ENCODE measurements around the gene GPC6. TPM values are rescaled to one million over a fixed set of nuclear protein-coding genes. Genes with fewer than 3 reads are reported as not detected.

The GPC6 gene
- total RNA-seq, 1 donor from 2014 or later: 0.96 TPM

DNA sequence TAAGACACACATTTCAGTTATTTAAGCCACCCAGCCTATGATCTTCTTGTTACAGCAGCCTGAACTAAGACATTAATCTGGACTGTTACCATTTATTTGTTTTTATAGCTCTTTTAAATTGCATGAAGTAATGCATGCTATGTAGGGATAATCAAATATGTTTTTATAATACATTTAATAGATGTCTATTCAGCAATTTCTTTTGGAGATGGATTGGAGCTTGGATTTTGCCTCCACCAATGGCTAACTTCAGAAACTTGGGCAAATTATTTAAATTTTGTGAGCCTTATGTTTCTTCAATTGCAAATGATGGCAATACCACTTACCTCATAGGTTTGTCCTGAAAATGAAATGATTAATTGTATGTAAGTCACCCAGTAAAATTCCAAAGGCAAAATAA, 288.7 kb downstream of the GPC6 start:
- no peak for ATAC-seq

- ATAC-seq: no peak
Observed at GRCh38 chr13:93517658-93518057, 291.1 kb downstream of the GPC6 start.

- ATAC-seq: no peak
Observed at GRCh38 chr13:93521307-93521706, 294.7 kb downstream of the GPC6 start.

- ATAC-seq: no peak
Observed at GRCh38 chr13:93522501-93522900, 295.9 kb downstream of the GPC6 start.

GRCh38 chr13:93525087-93525486, 298.5 kb downstream of the GPC6 start:
- ATAC-seq: no peak

GRCh38 chr13:93527748-93528297, 301.2 kb downstream of the GPC6 start:
- no peak for ATAC-seq

GRCh38 chr13:93529961-93530360, 303.4 kb downstream of the GPC6 start:
- no peak for ATAC-seq

DNA sequence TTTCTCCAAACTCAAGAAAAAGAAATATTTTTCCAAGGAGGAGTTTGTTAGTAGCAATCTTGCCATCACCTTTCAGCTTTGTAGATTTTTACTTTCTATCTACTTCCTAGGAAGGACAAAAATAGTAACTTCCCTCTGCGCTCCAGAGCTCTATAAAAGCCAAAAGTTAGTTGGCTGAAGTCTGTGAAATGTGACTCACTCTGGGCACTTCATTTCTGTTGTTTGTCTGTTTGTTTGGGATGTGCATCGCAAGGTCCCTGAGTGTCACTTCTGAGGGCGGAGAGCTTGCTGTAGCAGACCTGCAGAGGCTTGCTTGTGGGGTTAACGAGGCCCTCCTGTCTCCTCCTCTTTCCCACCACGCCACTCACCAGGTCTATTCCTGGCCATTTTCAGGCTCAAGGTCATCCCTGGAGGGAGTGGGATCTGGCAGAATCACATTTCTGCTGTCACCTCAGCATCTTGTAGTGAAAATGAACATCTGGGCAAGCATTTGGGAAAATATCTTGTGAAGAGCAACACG, 307.6 kb downstream of the GPC6 start:
- no peak for ATAC-seq

DNA sequence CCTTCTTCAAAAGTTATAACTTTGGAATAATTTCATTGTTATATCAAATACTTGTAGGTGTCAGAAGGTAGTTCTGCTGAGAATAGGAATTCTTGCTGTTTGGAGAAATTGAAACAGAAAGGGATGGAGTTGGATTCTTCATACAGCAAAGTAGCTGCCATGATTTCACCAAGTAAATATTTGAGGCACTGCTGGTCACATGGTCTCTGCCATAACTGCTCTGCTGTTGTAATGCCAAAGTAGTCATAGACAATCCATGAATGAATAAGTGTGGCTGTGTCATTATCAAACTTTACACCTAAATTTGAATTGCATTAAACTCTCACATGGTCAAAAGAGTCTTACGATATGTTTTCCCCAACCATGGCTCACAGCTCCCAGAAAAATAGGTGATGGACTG, 308.6 kb downstream of the GPC6 start:
- no peak for ATAC-seq

GRCh38 chr13:93539914-93540313, 313.3 kb downstream of the GPC6 start:
- no peak for ATAC-seq

GRCh38 chr13:93547886-93548285, 321.3 kb downstream of the GPC6 start:
- ATAC-seq: no peak

DNA sequence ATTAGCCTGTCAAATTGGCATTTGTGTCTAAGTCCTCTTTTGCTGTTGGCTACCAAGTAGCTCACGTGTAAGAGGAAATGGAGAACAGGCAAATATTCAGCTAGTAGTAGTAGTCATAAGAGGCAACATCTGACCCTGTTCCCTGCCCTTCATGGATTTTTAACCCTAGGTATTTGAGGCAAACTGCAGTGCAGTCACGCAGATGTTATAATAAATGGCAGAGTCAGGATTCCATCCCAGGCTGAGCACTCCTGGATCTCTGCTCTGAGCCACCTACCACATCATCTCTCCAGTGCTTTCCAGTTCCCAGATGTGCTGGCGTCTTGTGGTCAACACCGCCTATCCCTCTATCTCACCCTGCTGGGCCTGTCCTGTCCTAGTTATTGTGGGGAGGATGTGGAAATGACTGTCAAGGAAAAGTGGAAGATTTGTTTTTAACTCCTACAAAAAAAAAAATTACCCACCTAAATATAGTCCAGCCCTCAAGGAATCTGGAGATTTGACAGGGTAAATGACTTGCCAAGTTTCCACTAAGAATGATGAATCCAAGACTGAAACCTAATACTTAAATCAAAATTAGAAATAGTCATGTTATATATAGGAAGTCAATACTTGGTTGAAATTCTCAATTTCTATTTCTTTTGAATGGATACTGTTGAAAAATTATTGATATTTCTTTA, 322.9 kb downstream of the GPC6 start:
- no peak for ATAC-seq

DNA sequence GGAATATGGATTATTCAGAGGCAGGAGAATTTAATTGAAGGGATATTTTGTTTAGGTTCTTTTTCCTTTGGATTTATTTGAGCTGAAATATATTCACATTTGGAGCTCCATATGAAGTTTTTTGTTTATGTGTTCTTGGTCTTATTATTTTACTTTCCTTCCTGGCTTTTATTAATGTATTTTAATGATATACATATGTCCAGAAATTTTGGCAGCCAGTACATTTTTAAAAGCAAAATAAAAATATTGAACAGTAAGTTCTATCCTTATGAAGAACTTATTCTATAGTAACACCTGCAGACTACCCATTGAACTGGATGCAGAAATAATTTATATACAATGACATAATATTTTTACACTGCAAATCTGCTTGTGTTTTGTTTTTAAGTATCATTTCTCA, 323.6 kb downstream of the GPC6 start:
- ATAC-seq: no peak

DNA sequence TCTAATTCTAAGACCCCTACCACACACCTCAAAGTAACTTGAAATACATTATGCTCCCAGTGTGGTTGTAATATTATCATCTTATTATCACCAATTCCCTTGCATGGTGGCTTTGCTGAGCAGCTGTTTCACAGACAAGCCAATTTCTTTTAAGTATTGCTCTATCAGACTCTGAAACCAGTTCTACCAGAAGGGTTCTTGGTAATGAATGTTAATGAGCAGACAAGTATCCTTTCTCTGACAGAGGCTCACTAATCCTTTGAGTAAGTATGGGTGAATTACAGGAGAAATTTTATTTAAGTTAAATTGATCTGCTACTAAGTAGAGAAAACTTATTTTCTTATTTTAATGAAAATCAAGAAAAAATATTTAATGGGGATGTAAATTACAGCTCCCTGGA, 326.0 kb downstream of the GPC6 start:
- ATAC-seq: no peak

- no peak for ATAC-seq
Observed at GRCh38 chr13:93554514-93554913, 327.9 kb downstream of the GPC6 start.

DNA sequence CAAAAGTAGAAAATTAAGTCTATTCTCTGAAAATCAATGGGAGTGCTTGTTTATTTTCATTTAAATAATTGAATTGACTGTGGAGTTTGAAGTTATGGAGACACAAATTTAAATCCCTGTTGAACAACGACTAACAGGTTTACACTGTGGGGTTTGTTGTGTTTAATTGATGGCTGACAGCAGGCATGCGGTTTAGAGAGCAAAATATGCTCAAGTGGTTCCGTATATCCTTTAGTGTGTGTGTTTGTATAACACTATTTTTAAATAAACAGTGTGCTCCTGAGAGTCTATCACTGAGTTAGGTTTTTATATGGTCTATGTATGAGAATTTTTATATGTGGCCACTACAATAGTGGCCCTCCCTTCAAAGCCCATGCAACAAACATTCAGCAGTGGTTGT, 332.0 kb downstream of the GPC6 start:
- ATAC-seq: no peak

GRCh38 chr13:93559718-93560117, 333.1 kb downstream of the GPC6 start:
- ATAC-seq: no peak

DNA sequence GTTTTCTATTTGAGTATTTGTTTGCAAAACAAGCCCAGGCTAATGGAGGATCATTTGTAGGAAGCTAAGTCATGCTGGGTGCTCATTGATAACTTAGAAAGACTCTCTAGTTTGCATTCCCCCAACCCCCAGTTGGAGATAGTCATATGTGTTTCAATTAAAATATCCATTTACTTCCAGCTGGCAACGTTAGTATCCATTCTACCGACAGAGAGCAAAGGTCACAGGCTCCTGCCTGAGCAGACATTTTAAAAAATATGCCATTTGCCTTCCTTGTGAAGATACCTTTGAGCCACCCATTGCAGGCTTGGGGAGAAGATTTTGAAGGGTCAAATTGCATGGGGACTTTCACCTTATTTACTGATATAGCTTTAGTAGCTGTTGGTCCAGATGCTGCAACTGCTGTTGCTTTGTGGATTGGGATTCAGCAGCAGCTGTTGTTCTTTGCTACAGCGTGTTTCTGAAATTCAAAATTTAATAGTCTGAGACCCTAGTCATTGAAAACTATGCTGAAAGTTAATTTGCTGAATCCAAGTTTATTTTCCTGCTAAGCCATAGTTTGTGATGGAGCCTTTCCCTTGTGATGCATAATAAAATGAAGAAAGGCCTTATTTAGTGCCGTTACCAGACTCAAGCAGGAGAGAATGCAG, 335.1 kb downstream of the GPC6 start:
- ATAC-seq: no peak

DNA sequence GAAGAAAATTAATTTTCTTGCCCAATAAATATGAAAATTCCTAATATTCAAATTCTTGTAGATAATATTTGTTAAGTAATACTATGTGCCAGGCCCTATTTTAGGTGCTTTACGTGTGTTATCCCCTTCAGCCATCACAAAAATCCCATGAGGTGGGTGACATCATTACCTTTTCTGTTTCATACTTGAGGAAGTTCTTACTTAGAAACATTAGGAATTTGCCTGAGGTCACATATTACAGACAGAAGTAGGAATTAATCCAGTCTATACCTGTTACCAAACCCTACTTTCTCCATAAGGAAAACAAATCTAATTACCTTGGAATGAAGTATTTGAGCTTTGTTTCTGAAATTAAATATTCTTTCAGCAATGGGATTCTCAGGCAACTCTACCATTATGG, 336.1 kb downstream of the GPC6 start:
- no peak for ATAC-seq

- no peak for ATAC-seq
Observed at GRCh38 chr13:93577105-93577504, 350.5 kb downstream of the GPC6 start.

- no peak for ATAC-seq
Observed at GRCh38 chr13:93589788-93590187, 363.2 kb downstream of the GPC6 start.

DNA sequence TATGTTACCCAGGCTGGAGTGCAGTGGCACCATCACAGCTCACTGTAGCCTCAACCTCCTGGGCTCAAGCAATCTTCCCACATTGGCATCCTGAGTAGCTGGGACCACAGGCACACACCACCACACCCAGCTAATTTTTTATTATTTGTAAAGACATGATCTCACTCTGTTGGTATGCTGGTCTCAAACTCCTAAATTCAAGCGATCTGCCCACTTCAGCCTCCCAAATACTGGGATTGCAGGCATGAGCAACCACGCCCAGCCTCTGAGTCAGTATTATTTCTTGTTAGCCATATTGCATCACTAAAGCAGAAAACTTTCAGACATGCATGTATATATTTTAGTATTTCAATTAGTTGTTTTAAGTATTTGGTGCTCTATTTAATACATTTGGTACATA, 376.4 kb downstream of the GPC6 start:
- no peak for ATAC-seq

- no peak for ATAC-seq
Observed at GRCh38 chr13:93614776-93615175, 388.2 kb downstream of the GPC6 start.

- ATAC-seq: no peak
Observed at GRCh38 chr13:93620181-93620765, 393.7 kb downstream of the GPC6 start.

Measured in esophagus mucosa (tissue), 1 donor.